CD4-positive, alpha-beta T cell treated with Interleukin-4 for 1 hour (primary cell): Measurements from ENCODE around the gene METRNL.
"Not testable (repeated sequence)": the region's sequence is repeated elsewhere in the genome, so short reads cannot be mapped to it uniquely, and the experiment has no call there.

Experiments used
- DNase-seq, 2 donors: peaks; one replicate each; pipeline ENCODE4 v3.0.0-alpha.2; 2020 to 2022

METRNL gene, protein sequence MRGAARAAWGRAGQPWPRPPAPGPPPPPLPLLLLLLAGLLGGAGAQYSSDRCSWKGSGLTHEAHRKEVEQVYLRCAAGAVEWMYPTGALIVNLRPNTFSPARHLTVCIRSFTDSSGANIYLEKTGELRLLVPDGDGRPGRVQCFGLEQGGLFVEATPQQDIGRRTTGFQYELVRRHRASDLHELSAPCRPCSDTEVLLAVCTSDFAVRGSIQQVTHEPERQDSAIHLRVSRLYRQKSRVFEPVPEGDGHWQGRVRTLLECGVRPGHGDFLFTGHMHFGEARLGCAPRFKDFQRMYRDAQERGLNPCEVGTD

DNA sequence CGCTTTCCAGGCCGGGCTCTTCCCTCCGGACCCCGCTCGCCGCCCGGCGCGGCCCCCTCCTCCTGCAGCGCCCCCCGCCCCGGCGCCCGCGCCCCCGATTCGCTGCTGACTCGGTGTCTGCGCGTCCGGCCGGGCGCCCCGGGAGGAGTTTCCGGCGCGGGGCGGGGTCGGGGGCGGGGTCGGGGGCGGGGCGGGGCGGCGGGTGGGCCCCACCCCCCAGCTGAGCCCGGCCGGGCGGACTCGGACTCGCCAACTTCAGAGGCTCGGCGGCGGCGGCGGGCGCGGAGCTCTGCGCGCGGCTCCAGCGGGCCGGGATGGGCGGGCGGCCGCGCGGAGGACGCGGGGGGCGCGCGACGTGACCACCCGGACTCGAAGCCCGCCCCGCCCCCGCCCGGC is at the start of gene METRNL:
Gene METRNL (plus strand): TSS at position 258 of the 396 bp plus-strand sequence. CDS start 207 bp downstream, outside the sequence.
- DNase-seq, result peak; percentile 65

DNA sequence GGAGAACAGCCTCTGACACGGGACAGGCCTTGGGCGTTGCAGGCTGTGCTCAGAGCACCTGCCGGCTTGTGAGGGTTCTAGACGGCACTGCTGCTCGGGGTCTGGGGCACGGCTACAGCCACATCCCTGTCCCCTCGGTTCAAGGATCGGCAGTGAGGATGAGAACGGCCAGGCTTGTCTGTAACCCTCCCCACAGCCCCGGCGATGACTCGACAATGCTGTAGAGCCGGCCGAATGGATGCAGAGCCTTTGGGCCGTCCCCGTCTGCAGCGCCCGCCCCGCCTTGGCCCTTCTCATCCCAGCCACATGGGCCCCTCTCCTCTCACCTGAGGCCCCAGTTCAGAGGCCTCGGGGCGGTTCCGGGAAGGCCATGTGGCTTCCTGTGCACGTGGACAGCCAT is 49.0 kb upstream of the METRNL start:
- DNase-seq, result peak in 1 of 2 donors; percentile 6

DNA sequence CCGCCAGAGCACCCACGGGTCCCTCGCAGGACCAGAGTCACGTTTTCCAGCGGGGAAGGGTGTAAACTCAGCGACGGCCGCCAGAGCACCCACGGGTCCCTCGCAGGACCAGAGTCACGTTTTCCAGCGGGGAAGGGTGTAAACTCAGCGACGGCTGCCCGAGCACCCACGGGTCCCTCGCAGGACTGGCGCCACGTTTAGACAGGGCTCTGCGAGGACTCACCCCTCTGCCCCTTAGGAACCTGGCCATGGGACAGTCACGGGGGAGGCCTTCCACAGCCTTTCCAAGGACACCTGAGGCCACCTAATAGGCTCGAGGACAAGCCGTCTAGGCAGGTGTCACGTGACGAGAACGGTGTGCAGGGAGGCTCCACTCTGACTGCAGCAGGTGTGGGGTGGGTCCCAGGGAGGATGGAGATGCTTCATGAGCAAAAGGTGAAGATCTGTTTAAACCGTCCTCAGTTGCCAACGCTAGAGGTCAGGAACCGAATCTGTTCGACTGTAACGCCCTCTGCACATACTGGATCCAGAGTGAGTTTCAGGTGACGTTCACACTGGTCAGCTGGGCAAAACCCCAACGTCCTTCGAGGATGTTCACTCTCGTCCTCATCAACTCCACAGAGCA is 48.0 kb upstream of the METRNL start:
- DNase-seq, result peak in 1 of 2 donors; percentile 9

DNA sequence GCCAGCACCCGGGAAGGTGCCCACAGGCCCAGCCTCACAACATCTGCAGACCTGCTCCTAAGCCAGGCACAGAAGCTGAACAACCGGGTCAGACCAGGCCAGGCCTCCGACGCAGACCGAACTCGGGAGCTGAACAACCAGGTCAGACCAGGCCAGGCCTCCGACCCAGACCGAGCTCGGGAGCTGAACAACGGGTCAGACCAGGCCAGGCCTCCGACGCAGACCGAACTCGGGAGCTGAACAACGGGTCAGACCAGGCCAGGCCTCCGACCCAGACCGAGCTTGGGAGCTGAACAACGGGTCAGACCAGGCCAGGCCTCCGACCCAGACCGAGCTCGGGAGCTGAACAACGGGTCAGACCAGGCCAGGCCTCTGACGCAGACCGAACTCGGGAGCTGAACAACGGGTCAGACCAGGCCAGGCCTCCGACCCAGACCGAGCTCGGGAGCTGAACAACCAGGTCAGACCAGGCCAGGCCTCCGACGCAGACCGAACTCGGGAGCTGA is 47.4 kb upstream of the METRNL start:
- DNase-seq, result not testable (repeated sequence)

DNA sequence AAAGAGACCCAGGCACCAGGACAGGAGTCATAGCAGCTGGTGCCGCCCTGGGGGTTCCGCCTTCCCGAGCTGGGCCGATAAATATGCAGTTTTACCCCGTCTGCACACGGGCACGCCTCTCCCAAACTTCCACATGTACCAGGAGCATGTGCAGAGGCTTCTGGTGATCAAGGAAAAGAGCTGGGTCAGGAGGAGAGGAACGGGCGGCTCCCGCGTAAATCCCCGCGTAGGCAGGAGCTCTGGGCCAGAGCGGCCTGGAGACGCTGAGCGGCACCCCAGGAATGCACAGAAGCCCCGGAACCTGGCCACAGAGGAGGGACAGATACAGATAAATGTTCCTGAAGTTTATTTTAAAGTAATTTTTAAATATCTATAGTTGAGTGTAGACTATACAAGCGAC is 46.6 kb upstream of the METRNL start:
- no peak for DNase-seq

DNA sequence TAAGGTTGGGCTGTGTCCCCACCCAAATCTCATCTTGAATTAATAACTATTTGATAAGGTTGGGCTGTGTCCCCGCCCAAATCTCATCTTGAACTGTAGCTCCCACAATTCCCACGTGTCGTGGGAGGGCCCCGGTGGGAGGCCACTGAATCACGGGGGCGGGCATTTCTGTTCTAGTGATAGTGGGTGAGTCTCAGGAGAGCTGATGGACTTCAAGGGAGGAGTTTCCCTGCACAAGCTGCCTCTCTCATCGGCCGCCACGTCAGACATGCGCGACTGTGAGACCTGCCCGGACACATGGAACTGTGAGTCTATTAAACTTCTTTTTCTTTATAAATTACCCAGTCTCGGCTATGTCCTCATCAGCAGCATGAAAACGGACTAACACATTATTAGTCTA is 44.9 kb upstream of the METRNL start:
- DNase-seq, result no peak

DNA sequence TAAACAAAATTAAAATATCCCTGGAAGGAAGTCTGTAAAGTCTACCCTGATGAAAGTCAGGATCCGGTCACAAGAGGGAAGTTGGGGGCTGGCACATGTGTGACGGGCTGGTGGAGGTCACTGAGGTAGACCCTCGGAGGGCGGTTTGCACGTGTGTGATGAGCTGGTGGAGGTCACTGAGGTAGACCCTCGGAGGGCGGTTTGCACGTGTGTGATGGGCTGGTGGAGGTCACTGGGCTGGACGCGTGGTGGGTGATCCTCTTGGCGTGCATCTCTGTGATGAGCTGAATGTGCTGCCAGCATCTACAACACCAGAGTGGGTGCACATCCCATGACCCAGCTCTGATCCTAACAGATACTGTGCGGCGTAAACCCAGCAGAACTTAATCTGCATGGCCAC is 43.7 kb upstream of the METRNL start:
- DNase-seq, result no peak

DNA sequence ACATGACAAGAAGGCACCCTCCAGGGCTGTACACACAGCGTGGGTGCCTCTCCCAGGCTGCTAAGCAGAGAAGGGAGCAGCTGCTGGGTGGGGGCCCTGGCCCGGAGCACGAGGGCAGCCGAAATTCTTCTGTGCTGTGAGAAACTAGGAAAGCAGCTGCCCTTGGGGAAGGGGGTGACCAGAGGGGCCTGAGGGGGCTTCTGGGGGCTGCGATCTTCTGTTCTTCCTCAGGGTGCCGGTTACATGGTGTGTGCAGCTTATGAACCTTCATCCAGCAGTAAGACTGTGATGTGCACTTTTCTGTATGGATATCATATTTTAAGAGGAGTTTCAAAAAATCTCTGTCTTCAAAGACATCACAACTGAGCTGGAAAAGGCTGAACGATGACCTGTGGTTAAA is 43.2 kb upstream of the METRNL start:
- DNase-seq, result no peak

DNA sequence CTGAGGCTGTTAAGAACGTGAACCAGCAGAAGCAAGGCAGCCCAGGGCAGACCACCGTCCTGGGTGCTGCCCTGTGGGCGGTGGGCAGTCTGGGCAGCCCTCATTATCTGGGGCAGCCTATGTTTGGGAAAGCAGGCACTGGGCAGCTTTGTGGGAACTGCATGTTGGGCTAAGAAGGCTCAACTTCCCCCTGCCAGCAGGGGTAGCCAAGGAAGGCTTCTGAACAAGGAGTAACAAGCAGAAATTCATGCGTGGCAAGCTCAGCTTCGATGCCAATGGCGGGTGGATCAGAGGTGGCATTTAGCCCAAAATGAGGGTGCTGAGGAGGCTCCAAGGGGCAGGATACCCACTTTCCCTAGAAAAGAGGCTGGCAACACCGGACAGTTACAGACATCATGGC is 42.7 kb upstream of the METRNL start:
- DNase-seq, result no peak

DNA sequence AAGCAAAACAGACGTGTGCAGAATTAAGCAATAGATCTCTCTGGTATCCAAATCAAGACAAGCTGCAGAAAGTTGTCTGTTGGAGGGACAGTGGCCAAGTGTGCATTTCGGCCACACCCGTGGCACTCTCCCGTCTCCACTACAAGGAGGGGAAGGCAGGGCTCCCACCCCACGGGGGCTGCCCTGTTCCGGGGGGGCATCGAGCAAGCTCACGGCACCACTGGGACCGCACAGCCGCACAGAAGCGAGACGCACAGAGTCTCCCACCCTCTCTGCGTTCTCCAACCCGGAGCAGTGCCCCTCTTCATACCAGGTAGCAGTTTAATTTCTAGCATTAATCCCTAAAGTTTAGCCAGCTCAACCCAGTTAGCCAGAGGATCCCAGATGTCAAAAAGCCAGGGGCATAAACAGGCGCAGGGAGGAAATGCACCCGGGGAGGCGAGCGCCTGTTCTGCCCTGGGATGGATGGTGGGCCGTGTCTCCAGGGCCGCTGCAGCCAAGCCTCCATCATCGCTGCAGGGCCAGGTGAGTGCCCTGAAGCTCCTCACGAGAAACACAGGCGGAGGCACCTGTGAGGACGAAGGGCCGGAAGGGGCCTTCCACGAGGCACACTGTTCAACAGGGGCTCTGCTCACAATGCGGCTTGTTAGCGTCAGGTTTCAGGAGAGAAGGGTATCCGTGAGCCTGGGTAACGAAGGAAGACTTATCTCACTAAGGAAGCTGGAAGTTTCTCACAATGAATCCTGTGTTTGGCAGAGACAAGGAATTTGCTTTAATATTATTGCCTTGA is 42.1 kb upstream of the METRNL start:
- no peak for DNase-seq

DNA sequence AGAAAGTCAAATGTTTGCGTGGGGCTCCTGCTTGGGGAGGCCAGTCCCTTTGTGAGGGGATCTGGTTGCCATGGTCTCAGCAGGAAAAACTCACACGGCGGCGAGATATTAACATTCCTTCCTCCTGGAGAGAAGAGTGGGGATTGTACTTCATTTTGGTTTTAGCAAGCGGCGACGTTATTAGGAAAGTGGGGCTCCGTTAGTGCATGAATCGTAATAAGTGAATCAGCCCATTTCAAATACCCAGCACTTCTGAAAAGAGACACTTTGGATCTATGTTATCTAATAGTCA is 41.6 kb upstream of the METRNL start:
- DNase-seq, result no peak

DNA sequence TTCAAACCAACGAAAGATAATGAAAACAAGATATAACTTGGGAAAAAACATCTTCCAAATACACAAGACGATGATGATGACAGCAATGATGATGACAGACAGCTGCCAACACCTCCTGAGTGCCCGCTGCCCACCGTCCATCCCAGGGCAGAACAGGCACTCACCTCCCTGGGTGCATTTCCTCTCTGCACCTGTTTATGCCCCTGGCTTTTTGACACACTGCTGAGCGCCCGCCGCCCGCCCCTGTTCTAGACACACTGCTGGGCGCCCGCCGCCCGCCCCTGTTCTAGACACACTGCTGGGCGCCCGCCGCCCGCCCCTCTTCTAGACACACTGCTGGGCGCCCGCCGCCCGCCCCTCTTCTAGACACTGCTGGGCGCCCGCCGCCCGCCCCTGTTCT is 40.4 kb upstream of the METRNL start:
- not testable (repeated sequence) for DNase-seq

DNA sequence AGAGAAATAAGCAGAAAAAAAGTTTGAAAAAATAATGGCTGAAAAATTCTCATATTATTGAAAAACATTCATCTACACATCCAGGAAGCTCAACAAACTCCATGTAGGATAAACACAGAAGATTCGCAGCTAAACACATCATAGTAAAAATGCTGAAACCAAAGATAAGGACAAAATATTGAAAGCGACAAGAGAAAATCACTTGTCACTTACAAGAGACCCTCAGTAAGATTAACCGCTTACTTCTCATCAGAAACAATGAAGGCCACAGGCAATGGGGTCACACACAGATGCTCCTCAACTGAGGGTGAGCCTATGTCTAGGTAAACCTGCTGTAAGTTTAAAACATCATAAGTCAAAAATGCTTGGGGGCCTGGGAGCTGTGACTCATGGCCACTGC is 38.1 kb upstream of the METRNL start:
- no peak for DNase-seq

DNA sequence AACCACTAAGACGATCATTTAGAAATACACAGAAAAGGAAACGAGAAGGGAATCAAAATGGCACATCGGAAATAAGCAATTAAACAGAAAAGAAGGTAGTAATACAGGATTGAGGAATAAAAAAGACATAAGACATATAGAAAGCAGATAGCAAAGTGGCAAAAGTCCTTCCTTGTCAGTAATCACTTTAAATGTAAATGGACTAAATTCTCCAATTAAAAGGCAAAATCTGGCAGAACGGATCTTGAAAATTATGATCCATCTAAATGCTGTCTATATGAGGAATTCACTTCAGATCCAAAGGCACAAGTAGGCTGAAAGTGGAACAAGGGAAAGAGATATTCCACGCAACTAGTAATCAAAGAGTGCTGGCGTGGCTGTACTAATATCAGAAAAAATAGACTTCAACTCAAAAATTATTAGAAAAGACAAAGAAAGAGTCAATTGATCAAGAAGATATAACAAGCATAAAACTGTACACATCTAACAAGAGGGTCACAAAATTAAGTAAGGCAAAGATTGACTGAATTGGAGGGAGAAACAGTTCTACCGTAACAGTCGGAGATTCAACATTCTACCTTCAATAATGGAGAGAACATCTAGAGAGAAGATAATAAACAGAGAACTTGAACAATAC is 36.8 kb upstream of the METRNL start:
- DNase-seq, result no peak

DNA sequence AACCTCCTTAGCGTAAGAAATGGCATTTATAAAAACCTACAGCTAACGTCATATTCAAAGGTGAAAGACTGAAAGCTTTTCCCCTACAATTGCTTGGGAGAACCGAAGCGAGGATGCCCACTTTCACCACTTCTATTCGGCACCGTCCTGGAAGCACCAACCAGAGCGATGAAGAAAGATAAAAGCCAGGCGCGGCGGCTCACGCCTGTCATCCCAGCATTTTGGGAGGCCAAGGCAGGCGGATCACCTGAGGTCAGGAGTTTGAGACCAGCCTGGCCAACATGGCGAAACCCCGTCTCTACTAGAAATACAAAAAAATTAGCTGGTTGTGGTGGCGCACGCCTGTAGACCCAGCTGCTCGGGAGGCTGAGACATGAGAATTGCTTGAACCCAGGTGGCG is 34.9 kb upstream of the METRNL start:
- not testable (repeated sequence) for DNase-seq

DNA sequence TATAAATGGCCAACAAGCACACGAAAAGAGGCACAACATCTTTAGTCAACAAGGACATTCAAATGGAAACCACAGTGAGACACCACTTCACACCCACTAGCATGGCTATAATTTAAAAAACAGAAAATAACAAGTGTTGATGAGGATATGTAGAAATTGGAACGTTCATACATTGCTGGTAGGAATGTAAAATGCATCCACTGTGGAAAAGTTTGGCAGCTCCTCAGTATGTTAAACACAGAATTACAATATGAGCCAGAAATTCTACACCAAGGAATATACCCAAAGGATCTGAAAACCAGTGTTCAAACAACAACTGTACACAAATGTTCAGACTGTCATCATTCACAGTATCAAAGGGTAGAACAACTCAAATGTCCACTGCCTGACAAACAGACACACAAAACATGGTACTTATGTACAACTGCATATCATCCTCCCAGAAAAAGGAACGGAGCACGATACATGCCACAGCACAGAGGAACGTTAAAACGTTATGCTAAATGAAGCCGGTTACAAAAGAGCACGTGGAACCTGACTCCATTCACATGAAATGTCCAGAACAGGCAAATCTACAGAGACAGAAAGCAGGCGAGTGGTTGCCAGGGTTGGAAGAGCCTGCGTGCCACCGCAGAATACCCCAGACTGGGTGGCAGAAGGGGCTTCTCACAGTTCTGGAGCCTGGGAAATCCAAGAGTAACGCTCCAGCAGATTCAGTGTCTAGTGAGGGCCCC is 32.8 kb upstream of the METRNL start:
- no peak for DNase-seq

DNA sequence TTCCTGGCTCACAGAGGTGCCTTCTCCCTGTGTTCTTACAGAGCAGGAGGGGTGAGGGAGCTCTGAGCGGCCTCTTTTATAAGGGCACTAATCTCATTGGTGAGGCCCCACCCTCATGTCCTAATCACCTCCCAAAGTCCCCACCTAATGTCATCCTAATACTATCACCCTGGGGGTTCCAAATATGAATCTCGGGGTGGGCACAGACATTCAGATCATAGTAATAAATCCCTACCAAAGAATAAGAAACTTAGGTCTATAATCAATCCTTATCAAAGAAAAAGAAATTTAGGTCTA is 32.3 kb upstream of the METRNL start:
- no peak for DNase-seq

DNA sequence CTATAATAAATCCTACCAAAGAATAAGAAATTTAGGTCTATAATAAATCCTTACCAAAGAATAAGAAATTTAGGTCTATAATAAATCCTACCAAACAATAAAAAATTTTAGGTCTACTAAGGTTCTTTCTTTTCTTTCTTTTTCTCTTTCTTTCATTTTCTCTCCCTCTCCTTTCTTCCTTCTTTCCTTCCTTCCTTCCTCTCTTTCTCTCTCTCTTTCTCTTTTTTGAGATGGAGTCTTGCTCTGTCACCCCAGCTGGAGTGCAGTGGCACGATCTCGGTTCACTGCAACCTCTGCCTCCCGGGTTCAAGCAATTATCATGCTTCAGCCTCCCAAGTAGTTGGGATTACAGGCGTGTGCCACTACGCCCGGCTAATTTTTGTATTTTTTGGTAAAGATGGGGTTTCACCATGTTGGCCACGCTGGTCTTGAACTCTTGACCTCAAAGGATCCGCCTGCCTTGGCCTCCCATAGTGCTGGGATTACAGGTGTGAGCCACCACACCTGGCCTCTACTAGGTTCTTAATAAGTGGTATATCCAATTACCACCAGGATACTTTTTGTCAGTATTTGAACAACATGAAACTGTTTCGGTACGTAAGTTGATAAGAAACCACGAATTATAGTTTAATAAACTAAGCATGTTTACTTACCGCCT is 31.5 kb upstream of the METRNL start:
- DNase-seq, result not testable (repeated sequence)

DNA sequence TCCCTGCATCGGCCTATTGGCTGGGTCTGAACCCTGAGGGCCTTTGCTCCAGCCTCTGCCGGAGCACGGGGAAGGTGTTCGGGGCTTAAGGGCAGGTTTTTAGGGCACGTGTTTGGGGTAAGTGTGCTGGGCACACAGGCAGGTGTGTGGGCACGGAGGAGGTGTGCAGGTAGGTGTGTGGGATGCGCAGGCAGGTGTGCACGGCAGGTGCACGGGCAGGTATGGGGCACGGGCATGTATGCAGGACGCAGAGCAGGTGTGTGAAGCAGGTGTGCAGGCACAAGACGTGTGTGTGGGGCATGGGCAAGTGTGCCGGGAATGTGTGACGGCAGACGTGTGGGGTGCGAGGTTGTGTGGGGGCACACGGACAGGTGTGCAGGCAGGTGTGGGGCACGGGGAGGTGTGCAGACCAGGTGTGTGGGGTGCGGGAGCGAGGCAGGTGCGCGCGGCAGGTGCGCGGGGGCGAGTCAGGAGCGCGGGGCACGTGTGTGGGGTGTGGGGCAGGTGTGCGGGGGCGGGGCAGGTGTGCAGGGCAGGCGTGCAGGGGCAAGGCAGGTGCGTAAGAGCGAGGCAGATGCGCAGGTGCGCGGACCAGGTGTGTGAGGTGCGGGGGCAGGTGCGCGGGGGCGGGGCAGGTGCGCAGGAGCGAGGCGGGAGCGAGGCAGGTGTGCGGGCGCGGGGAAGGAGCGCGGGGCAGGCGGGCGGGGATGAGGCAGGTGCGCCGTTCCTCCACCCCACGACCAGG is 28.6 kb upstream of the METRNL start:
- DNase-seq, result peak in 1 of 2 donors; percentile 10

DNA sequence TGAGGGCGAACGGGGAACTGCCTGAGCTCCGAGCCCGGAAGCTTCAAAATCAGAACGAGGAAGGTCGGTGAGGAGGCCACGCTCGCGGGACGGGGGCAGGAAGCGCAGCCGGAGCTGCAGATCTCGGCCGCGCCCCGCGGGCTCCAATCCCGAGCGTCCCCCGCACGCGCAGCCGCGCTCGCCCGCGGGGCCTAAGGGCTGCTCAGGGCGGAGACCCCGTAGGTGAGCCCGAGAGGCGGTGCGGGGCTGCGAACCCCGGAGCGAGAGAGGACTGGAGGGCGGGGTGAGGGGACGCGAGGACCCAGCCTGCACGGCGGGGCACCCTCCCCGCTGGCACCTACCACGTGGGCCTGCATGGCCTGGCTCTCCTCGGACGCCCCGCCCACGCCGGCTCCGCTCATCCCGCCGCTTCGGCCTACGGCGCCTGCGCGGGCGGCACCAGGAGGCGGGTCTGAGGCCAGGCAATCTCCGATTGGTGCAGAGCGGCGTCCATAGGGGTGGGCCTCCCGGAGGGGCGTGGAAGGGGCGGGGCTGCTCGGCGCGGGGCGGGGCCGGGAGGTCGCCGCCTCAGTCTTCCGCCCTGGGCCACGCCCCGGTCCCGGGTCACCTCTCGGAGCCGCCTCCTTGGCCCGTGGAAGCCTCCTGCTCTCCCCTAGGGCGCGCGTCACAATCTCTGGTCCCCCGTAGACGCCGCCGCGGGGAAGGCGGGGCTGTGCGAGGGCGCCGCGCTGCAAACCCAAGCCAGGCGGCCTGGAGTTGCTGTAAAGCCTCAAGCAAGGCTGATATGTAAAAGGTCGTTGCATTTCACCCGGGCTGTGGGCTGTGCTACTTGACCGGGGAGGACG is 27.8 kb upstream of the METRNL start:
- DNase-seq, result peak; percentile 97 to 98

DNA sequence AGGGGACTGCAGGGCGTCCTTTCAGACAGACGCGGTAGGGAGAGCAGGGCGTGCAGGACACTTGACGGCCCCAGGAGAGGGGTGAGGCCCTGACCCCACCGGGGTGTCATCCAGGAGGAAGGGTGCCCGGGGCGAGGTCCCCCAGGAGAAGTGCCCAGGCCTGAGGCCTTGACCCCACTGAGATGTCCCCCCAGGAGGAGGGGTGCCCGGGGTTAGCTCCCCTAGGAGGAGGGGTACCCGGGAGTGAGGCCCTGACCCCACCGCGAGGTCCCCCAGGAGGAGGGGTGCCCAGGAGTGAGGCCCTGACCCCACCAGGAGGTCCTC is 27.2 kb upstream of the METRNL start:
- no peak for DNase-seq
